ENCODE measurements around the gene CLDN25. TPM values are rescaled to one million over a fixed set of nuclear protein-coding genes. Genes with fewer than 3 reads are reported as not detected.
"Not testable (repeated sequence)": the region's sequence is repeated elsewhere in the genome, so short reads cannot be mapped to it uniquely, and the experiment has no call there.

Gene CLDN25
- total and polyA plus RNA-seq, 7 experiments from 2014 or later, result not detected

DNA sequence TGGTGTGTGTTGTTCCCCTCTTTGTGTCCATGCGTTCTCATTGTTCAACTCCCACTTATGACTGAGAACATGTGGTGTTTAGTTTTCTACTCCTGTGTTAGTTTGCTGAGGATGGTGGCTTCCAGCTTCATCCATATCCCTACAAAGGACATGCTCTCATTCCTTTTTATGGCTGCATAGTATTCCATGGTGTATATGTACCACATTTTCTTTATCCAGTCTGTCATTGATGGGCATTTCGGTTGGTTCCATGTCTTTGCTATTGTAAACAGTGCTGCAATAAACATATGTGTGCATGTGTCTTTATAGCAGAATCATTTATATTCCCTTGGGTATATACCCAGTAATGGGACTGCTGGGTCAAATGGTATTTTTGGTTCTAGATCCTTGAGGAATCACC lies 16.6 kb upstream of the CLDN25 start:
- POLR2A ChIA-PET; H3K27me3 ChIP-seq (ENCODE audit: control insufficient read depth in 2 of 2, insufficient read depth in 2 of 2, low read length in 2 of 2); H3K27ac ChIP-seq (ENCODE audit: low read depth, low read length); DNase-seq; H3K9me3 ChIP-seq (ENCODE audit: control insufficient read depth in 2 of 3, low read length in 3 of 3); H3K9me3 Mint-ChIP-seq; H3K27ac Mint-ChIP-seq; H3K27me3 Mint-ChIP-seq; H3K4me1 ChIP-seq (ENCODE audit: control insufficient read depth in 2 of 2, insufficient read depth in 2 of 2, low read length in 2 of 2); H3K4me3 ChIP-seq (ENCODE audit: low read length); CTCF ChIA-PET; ATAC-seq; H3K4me3 Mint-ChIP-seq: not testable (repeated sequence)
- H3K36me3 Mint-ChIP-seq, result peaks cover 24 to 56% (median 40%) of the 10 kb centered on the region in 5 donors
- H3K4me1 Mint-ChIP-seq, result peaks cover 9 to 23% (median 19%) of the 10 kb centered on the region in 7 donors
- intact Hi-C loops (cut with micrococcal nuclease), result loop anchor here in 1 of 2 donors (1.0 kb wide), 1 partner anchor 13 kb away; no protein-coding TSS in a partner anchor
- peaks cover 4 to 40% (median 6%) of the 10 kb centered on the region in 3 experiments for H3K36me3 ChIP-seq (ENCODE audit: control insufficient read depth in 2 of 3, insufficient read depth in 3 of 3, low read length in 3 of 3)

- intact Hi-C loops (cut with micrococcal nuclease), result no loop called here
- H3K9me3 Mint-ChIP-seq, result peaks cover 0 to 2% (median 0%) of the 10 kb centered on the region in 11 donors
- no peak overlapping the region for H3K4me3 Mint-ChIP-seq
- H3K27ac ChIP-seq (ENCODE audit: low read depth, low read length), result no peak overlapping the region
- peaks cover 12 to 35% (median 26%) of the 10 kb centered on the region in 7 donors for H3K4me1 Mint-ChIP-seq
- no peaks in the 10 kb centered on the region for H3K27me3 Mint-ChIP-seq
- DNase-seq, result no peak
- no peak overlapping the region for H3K4me3 ChIP-seq (ENCODE audit: low read length)
- H3K27me3 ChIP-seq (ENCODE audit: control insufficient read depth in 2 of 2, insufficient read depth in 2 of 2, low read length in 2 of 2), result no peaks in the 10 kb centered on the region
- H3K4me1 ChIP-seq (ENCODE audit: control insufficient read depth in 2 of 2, insufficient read depth in 2 of 2, low read length in 2 of 2), result no peaks in the 10 kb centered on the region
- no peaks in the 10 kb centered on the region for H3K9me3 ChIP-seq (ENCODE audit: control insufficient read depth in 2 of 3, low read length in 3 of 3)
- H3K36me3 ChIP-seq (ENCODE audit: control insufficient read depth in 2 of 3, insufficient read depth in 3 of 3, low read length in 3 of 3), result peaks cover 4 to 31% (median 6%) of the 10 kb centered on the region in 3 experiments
- H3K36me3 Mint-ChIP-seq, result peaks cover 20 to 51% (median 40%) of the 10 kb centered on the region in 5 donors
- CTCF ChIA-PET, result no interaction called here
- ATAC-seq, result no peak
- POLR2A ChIA-PET, result interaction anchor here (0.6 kb wide), 1 partner anchor 566 kb away, joined by 3 read pairs; no protein-coding TSS in a partner anchor
- peak overlapping the region in 1 of 9 donors; percentile 85 for H3K27ac Mint-ChIP-seq
These were observed 14.9 kb upstream of the CLDN25 start for GRCh38 chr11:113764527-113765219.

- peaks cover 10 to 23% (median 13%) of the 10 kb centered on the region in 5 donors for H3K36me3 Mint-ChIP-seq
- peaks cover 24 to 52% (median 43%) of the 10 kb centered on the region in 7 donors for H3K4me1 Mint-ChIP-seq
- POLR2A ChIA-PET, result interaction anchor here (0.8 kb wide), 1 partner anchor 17 kb away, joined by 4 read pairs; no protein-coding TSS in a partner anchor
- H3K27me3 Mint-ChIP-seq, result peaks cover 0 to 5% (median 0%) of the 10 kb centered on the region in 5 donors
- H3K9me3 Mint-ChIP-seq, result no peaks in the 10 kb centered on the region
- peak overlapping the region; percentile 64 to 100 (median 98) for H3K4me3 Mint-ChIP-seq
- Histone ChIP-seq H3K4me1 (ENCODE audit: control insufficient read depth in 2 of 2, insufficient read depth in 2 of 2, low read length in 2 of 2) (peaks cover 0 to 4% of the 10 kb centered on the region in 2 donors), H3K4me3 (ENCODE audit: low read length) (no peak overlapping the region), H3K27me3 (ENCODE audit: control insufficient read depth in 2 of 2, insufficient read depth in 2 of 2, low read length in 2 of 2) (no peaks in the 10 kb centered on the region), H3K27ac (ENCODE audit: low read depth, low read length) (no peak overlapping the region), H3K36me3 (ENCODE audit: control insufficient read depth in 2 of 3, insufficient read depth in 3 of 3, low read length in 3 of 3) (peaks cover 0 to 18% (median 6%) of the 10 kb centered on the region in 3 experiments), H3K9me3 (ENCODE audit: control insufficient read depth in 2 of 3, low read length in 3 of 3) (no peaks in the 10 kb centered on the region)
- CTCF ChIA-PET, result no interaction called here
- intact Hi-C loops (cut with micrococcal nuclease), result loop anchor here (2.0 to 10.0 kb wide), 6 partner anchors 25 to 1685 kb away; partner anchors contain the start of genes PTS (in 1 of the 2), SDHD (in 1 of the 2) and TIMM8B (in 1 of the 2)
- peak overlapping the region in 2 of 9 donors; percentile 16 to 54 for H3K27ac Mint-ChIP-seq
- DNase-seq (no peak), ATAC-seq (no peak)
These were observed 7.6 kb upstream of the CLDN25 start for GRCh38 chr11:113771964-113772363.

- ChIA-PET POLR2A (interaction anchor here (0.6 kb wide), 1 partner anchor 1597 kb away, joined by 3 read pairs; no protein-coding TSS in a partner anchor), CTCF (interaction anchor here (0.5 to 0.8 kb wide), 2 partner anchors 458 to 460 kb away, joined by 3 read pairs; no protein-coding TSS in a partner anchor)
- Mint-ChIP-seq H3K27ac (peak overlapping the region; percentile 80 to 97 (median 93)), H3K36me3 (peaks cover under 1 to 13% (median 4%) of the 10 kb centered on the region in 5 donors), H3K4me3 (peak overlapping the region; percentile 92 to 100 (median 98)), H3K4me1 (peaks cover 20 to 42% (median 33%) of the 10 kb centered on the region in 7 donors), H3K9me3 (no peaks in the 10 kb centered on the region), H3K27me3 (peaks cover 0 to 10% (median 0%) of the 10 kb centered on the region in 5 donors)
- peak overlapping the region; percentile 86 for H3K4me3 ChIP-seq (ENCODE audit: low read length)
- DNase-seq (peak in 2 of 9 donors; percentile 6 to 8), ATAC-seq (no peak)
- no peaks in the 10 kb centered on the region for H3K27me3 ChIP-seq (ENCODE audit: control insufficient read depth in 2 of 2, insufficient read depth in 2 of 2, low read length in 2 of 2)
- peaks cover 0 to 4% of the 10 kb centered on the region in 2 donors for H3K4me1 ChIP-seq (ENCODE audit: control insufficient read depth in 2 of 2, insufficient read depth in 2 of 2, low read length in 2 of 2)
- intact Hi-C loops (cut with micrococcal nuclease), result loop anchor here (1.0 to 10.0 kb wide), 11 partner anchors 24 to 1902 kb away; partner anchors contain the start of genes C11orf71 (in 2 of the 2), PTS (in 2 of the 2), RBM7 (in 2 of the 2) and TTC12 (in 2 of the 2)
- no peaks in the 10 kb centered on the region for H3K9me3 ChIP-seq (ENCODE audit: control insufficient read depth in 2 of 3, low read length in 3 of 3)
- peak overlapping the region; percentile 81 for H3K27ac ChIP-seq (ENCODE audit: low read depth, low read length)
- peaks cover 0 to 13% (median 0%) of the 10 kb centered on the region in 3 experiments for H3K36me3 ChIP-seq (ENCODE audit: control insufficient read depth in 2 of 3, insufficient read depth in 3 of 3, low read length in 3 of 3)
These were observed 6.5 kb upstream of the CLDN25 start for GRCh38 chr11:113773092-113773415.

DNA sequence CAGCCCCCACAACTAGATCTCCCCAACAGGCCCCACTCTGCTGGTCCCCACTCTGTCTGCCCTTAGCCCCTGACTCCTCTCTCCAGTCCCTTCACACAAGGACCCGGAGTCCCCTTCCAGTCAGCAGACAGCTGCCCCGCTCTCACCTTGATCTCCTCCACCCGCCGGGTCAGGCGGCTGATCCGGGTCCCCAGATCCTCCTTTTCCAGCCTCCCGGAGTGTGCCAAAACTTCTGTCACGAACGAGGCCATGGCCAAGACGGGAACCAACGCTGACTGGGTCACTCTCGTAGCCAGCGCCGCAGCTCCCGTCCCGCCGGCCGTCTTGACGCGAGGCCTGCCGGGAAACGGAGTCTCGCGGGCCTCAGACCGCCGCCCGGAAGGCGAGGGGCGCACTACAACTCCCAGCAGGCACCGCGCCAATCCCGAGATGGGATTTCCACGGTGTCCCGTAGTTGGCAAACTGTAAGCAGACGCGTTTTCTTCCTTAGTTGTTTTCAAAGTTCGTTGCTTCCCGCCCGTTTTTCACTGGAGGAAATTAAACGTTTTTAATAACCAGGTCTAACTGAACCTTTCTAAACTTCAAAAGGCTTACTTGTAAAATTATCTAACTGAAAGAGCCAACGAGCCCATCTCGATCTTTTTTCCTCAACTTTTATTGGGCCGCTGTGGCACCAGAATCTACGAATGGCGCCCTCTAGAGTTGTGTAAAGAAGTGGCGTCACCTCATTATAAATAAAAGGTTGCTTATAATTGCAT lies 6.0 kb upstream of the CLDN25 start, which contains the start of gene ZW10:
TSS of gene ZW10 (minus strand) at position 277 of the 758 bp plus-strand sequence. CDS start at position 251, 26 bp downstream.
- POLR2A ChIA-PET, result interaction anchor here (0.6 kb wide), 1 partner anchor 1597 kb away, joined by 3 read pairs; no protein-coding TSS in a partner anchor
- peak within 1 kb of the TSS; percentile 89 to 97 (median 95) for H3K27ac Mint-ChIP-seq
- H3K27ac ChIP-seq (ENCODE audit: low read depth, low read length), result peak within 1 kb of the TSS; percentile 81
- H3K36me3 ChIP-seq (ENCODE audit: control insufficient read depth in 2 of 3, insufficient read depth in 3 of 3, low read length in 3 of 3), result peaks cover 0 to 9% (median 0%) of the 10 kb centered on the region in 3 experiments
- H3K4me3 ChIP-seq (ENCODE audit: low read length), result peak within 1 kb of the TSS; percentile 86
- peaks cover 0 to 8% (median 4%) of the 10 kb centered on the region in 5 donors for H3K36me3 Mint-ChIP-seq
- H3K27me3 Mint-ChIP-seq, result peaks cover 0 to 10% (median 0%) of the 10 kb centered on the region in 5 donors
- CTCF ChIA-PET, result interaction anchor here (0.5 to 0.8 kb wide), 3 partner anchors 13 to 460 kb away, joined by 3 read pairs; no protein-coding TSS in a partner anchor
- peaks cover 0 to 4% of the 10 kb centered on the region in 2 donors for H3K4me1 ChIP-seq (ENCODE audit: control insufficient read depth in 2 of 2, insufficient read depth in 2 of 2, low read length in 2 of 2)
- H3K9me3 Mint-ChIP-seq, result no peaks in the 10 kb centered on the region
- peak; percentile 86 to 92 (median 91) for DNase-seq
- H3K4me3 Mint-ChIP-seq, result peak within 1 kb of the TSS; percentile 92 to 100 (median 98)
- ATAC-seq, result peak; percentile 99
- no peaks in the 10 kb centered on the region for H3K27me3 ChIP-seq (ENCODE audit: control insufficient read depth in 2 of 2, insufficient read depth in 2 of 2, low read length in 2 of 2)
- intact Hi-C loops (cut with micrococcal nuclease), result loop anchor here (1.0 to 10.0 kb wide), 14 partner anchors 23 to 1902 kb away; partner anchors contain the start of genes C11orf71 (in 2 of the 2), PTS (in 2 of the 2), RBM7 (in 2 of the 2) and TTC12 (in 2 of the 2)
- H3K4me1 Mint-ChIP-seq, result peaks cover 19 to 39% (median 30%) of the 10 kb centered on the region in 7 donors
- no peaks in the 10 kb centered on the region for H3K9me3 ChIP-seq (ENCODE audit: control insufficient read depth in 2 of 3, low read length in 3 of 3)

DNA sequence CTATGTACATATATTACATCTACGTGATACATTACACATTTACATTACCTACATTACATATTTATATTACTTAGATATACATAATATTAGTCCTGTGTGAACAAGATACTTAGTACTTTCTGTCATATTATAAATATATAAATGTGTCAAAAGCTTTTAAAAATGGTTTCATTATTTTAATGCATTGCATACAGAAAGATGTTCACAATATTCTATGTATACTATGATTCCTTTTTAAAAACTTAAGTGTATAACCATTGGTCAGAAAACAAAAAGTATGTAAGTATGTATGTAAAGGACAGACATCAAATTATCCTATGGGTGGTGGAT lies 5.5 kb upstream of the CLDN25 start:
- peaks cover 0 to 4% of the 10 kb centered on the region in 2 donors for H3K4me1 ChIP-seq (ENCODE audit: control insufficient read depth in 2 of 2, insufficient read depth in 2 of 2, low read length in 2 of 2)
- Mint-ChIP-seq H3K27ac (peak overlapping the region; percentile 89 to 97 (median 95)), H3K4me1 (peaks cover 17 to 34% (median 24%) of the 10 kb centered on the region in 7 donors), H3K36me3 (peaks cover 0 to 4% (median 2%) of the 10 kb centered on the region in 5 donors), H3K9me3 (no peaks in the 10 kb centered on the region), H3K27me3 (peaks cover 0 to 11% (median 0%) of the 10 kb centered on the region in 5 donors), H3K4me3 (peak overlapping the region; percentile 92 to 100 (median 98))
- ChIA-PET CTCF (interaction anchor here (0.6 kb wide), 1 partner anchor 13 kb away, joined by 3 read pairs; no protein-coding TSS in a partner anchor), POLR2A (no interaction called here)
- no peak for ATAC-seq
- peak overlapping the region; percentile 86 for H3K4me3 ChIP-seq (ENCODE audit: low read length)
- H3K27ac ChIP-seq (ENCODE audit: low read depth, low read length), result peak overlapping the region; percentile 81
- peaks cover 0 to 6% (median 0%) of the 10 kb centered on the region in 3 experiments for H3K36me3 ChIP-seq (ENCODE audit: control insufficient read depth in 2 of 3, insufficient read depth in 3 of 3, low read length in 3 of 3)
- no peaks in the 10 kb centered on the region for H3K9me3 ChIP-seq (ENCODE audit: control insufficient read depth in 2 of 3, low read length in 3 of 3)
- H3K27me3 ChIP-seq (ENCODE audit: control insufficient read depth in 2 of 2, insufficient read depth in 2 of 2, low read length in 2 of 2), result no peaks in the 10 kb centered on the region
- intact Hi-C loops (cut with micrococcal nuclease), result loop anchor here (1.0 to 10.0 kb wide), 7 partner anchors 391 to 1687 kb away; partner anchors contain the start of genes PTS (in 1 of the 2), REXO2 (in 1 of the 2), SDHD (in 1 of the 2) and TIMM8B (in 1 of the 2)
- no peak for DNase-seq

Data from naive thymus-derived CD4-positive, alpha-beta T cell (primary cell).